HEK293T (cell line): Measurements from ENCODE around the gene NUP85.
"Not testable (repeated sequence)": the region's sequence is repeated elsewhere in the genome, so short reads cannot be mapped to it uniquely, and the experiment has no call there.

Source experiments
- CTCF ChIA-PET: fragments of 350-600 bp; formaldehyde crosslinking; extraction: SDS; loops from one replicate; lab custom pipeline; 2021; ENCODE audit warnings: antibody characterized with exemption, inconsistent platforms; lab: Yijun Ruan, JAX
- POLR2A ChIA-PET: fragments of 350-600 bp; formaldehyde crosslinking; extraction: SDS; loops from one replicate; lab custom pipeline; 2020; ENCODE audit warnings: antibody characterized with exemption, inconsistent platforms; lab: Yijun Ruan, JAX
- DNase-seq: peaks from one replicate; pipeline ENCODE4 v3.0.0; 2012; ENCODE audit warnings: mixed read lengths; ENCODE audit errors: extremely low spot score
- ARNT ChIP-seq: fragments of 450-650 bp; IDR thresholded peaks from 2 replicates; pipeline ENCODE4 v1.6.1; 2017; ENCODE audit warnings: mild to moderate bottlenecking
- BHLHE40 ChIP-seq: fragments of 450-650 bp; IDR thresholded peaks from 2 replicates; pipeline ENCODE4 v1.6.1; 2016; ENCODE audit warnings: mild to moderate bottlenecking, moderate library complexity, borderline replicate concordance
- CTBP1 ChIP-seq: fragments of 450-650 bp; IDR thresholded peaks from 2 replicates; pipeline ENCODE4 v1.6.1; 2016; ENCODE audit warnings: borderline replicate concordance
- ELF4 ChIP-seq: fragments of 450-650 bp; IDR thresholded peaks from 2 replicates; pipeline ENCODE4 v1.6.1; 2017; ENCODE audit warnings: antibody characterized with exemption
- FOXK2 ChIP-seq: fragments of 450-650 bp; IDR thresholded peaks from 2 replicates; pipeline ENCODE4 v1.6.1; 2016; ENCODE audit warnings: mild to moderate bottlenecking
- FOXM1 ChIP-seq: fragments of 450-650 bp; IDR thresholded peaks from 2 replicates; pipeline ENCODE4 v1.6.1; 2017; ENCODE audit warnings: mild to moderate bottlenecking, borderline replicate concordance
- HDGF ChIP-seq: fragments of 450-650 bp; IDR thresholded peaks from 2 replicates; pipeline ENCODE4 v1.6.1; 2017; ENCODE audit warnings: antibody characterized with exemption, borderline replicate concordance
- L3MBTL2 ChIP-seq: fragments of 450-650 bp; conservative IDR thresholded peaks from 2 replicates; pipeline ENCODE4 v1.6.1; 2016; ENCODE audit warnings: mild to moderate bottlenecking
- LEF1 ChIP-seq: fragments of 450-650 bp; IDR thresholded peaks from 2 replicates; pipeline ENCODE4 v1.6.1; 2017; ENCODE audit warnings: mild to moderate bottlenecking, borderline replicate concordance
- NFRKB ChIP-seq: fragments of 450-650 bp; IDR thresholded peaks from 2 replicates; pipeline ENCODE4 v1.6.1; 2016; ENCODE audit warnings: mild to moderate bottlenecking, moderate library complexity
- SP1 ChIP-seq: fragments of 450-650 bp; IDR thresholded peaks from 2 replicates; pipeline ENCODE4 v1.6.1; 2017
- SUZ12 ChIP-seq: fragments of 450-650 bp; IDR thresholded peaks from 2 replicates; pipeline ENCODE4 v1.6.1; 2016; ENCODE audit warnings: mild to moderate bottlenecking
- TARDBP ChIP-seq: fragments of 450-650 bp; IDR thresholded peaks from 2 replicates; pipeline ENCODE4 v1.6.1; 2016
- ZNF384 ChIP-seq: fragments of 450-650 bp; IDR thresholded peaks from 2 replicates; pipeline ENCODE4 v1.6.1; 2016
- TF ChIP-seq, protein P1 (sequence below): fragments of 450-650 bp; IDR thresholded peaks from 2 replicates; pipeline ENCODE4 v1.6.1; 2016

The NUP85 gene

DNA sequence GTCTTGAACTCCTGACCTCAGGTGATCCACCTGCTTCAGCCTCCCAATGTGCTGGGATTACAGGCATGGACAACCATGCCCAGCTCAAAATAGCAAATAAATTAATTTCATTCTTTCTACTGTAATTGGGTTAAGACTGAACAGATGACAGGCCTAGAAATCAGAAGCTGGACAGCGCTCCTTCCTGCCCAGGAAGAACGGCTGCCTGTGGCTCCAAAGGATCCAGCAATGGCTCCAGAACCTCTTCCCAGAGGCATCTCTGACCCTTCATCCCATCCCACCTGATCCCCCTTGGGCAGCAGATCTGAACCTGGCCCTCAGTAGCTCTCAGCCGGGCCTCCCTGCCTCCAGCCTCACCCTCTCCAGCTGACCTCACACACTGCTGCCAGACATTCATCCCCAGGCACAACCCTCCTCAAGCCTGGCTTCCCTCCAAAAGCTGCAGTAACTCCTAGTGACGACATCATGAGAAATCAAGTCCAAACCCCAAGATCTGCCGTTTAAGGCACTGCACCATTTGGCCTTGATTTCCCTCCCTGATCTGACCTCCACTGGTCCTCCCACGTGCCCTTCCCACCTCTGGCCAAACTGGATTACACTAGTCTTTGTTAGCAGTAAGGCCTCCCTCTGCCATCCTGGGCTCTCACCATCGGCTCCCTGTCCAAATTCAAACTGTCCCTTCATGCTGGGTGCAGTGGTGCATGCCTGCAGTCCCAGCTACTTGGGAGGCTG is 68.7 kb downstream of the NUP85 start:
- POLR2A ChIA-PET: interaction anchor here (1.2 to 6.4 kb wide), 3 partner anchors 9 to 15 kb away, joined by 3 to 120 read pairs (median 5); partner anchors contain the start of genes GGA3, MRPS7 and SLC25A19
- no peak for DNase-seq
- CTCF ChIA-PET: interaction anchor here (0.8 kb wide), 1 partner anchor 15 kb away, joined by 4 read pairs; the partner anchor contains the start of gene SLC25A19
- TF ChIP-seq NFRKB (no peak), ARNT (no peak), FOXK2 (no peak), L3MBTL2 (no peak), SUZ12 (no peak), BHLHE40 (no peak), ZNF384 (no peak)

DNA sequence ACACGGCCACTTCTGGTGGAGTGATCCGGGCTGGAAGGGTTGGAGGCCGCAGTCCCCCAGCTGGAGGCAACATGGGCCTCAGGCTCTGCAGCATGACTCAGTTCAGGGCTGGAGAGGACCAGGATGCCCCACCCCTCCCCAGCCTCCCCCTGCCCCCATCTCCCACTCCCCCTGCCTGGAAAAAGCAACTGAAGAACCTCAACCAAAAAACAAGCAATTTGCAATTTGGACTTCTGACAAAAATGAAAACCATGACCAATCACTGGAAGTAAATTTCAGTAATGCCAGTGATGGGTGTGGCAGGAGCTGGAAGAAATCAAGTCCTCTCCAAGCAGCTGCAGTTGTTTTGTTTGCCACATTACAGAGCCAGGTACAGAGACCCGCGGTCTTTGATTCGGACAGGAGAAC is 72.2 kb downstream of the NUP85 start:
- CTCF ChIA-PET: interaction anchor here (0.6 kb wide), 1 partner anchor 72 kb away, joined by 7 read pairs; no protein-coding TSS in a partner anchor
- TF ChIP-seq LEF1 (no peak), SUZ12 (no peak), ELF4 (no peak), TARDBP (no peak), FOXK2 (no peak), ZNF384 (no peak), HDGF (no peak), NFRKB (no peak), L3MBTL2 (no peak), SP1 (no peak), CTBP1 (no peak), FOXM1 (no peak)
- TF ChIP-seq, protein P1, sequence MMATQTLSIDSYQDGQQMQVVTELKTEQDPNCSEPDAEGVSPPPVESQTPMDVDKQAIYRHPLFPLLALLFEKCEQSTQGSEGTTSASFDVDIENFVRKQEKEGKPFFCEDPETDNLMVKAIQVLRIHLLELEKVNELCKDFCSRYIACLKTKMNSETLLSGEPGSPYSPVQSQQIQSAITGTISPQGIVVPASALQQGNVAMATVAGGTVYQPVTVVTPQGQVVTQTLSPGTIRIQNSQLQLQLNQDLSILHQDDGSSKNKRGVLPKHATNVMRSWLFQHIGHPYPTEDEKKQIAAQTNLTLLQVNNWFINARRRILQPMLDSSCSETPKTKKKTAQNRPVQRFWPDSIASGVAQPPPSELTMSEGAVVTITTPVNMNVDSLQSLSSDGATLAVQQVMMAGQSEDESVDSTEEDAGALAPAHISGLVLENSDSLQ: no peak
- no peak for DNase-seq
- POLR2A ChIA-PET: interaction anchor here (1.0 to 2.7 kb wide), 5 partner anchors 9 to 16 kb away, joined by 3 to 22 read pairs (median 6); partner anchors contain the start of genes GGA3, MRPS7 and SLC25A19

DNA sequence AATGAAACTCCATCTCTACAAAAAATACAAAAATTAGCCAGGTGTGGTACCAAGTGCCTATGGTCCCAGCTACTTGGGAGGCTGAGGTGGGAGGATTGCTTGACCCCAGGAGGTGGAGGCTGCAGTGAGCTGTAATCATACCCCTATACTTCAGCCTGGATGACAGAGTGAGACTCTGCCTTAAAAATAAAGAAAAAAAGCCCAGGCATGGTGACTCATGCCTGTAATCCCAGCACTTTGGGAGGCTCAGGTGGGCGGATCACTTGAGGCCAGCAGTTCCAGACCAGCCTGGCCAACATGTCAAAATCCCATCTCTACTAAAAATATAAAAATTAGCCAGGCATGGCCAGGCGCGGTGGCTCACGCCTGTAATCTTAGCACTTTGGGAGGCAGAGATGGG is 74.7 kb downstream of the NUP85 start:
- not testable (repeated sequence) for DNase-seq
- POLR2A ChIA-PET: interaction anchor here (1.5 to 4.5 kb wide), 2 partner anchors 9 kb away, joined by 6 to 26 read pairs; partner anchors contain the start of genes MIF4GD and SLC25A19
- CTCF ChIA-PET: interaction anchor here (0.6 to 1.4 kb wide), 2 partner anchors 10 to 82 kb away, joined by 3 to 5 read pairs; partner anchors contain the start of gene MIF4GD

DNA sequence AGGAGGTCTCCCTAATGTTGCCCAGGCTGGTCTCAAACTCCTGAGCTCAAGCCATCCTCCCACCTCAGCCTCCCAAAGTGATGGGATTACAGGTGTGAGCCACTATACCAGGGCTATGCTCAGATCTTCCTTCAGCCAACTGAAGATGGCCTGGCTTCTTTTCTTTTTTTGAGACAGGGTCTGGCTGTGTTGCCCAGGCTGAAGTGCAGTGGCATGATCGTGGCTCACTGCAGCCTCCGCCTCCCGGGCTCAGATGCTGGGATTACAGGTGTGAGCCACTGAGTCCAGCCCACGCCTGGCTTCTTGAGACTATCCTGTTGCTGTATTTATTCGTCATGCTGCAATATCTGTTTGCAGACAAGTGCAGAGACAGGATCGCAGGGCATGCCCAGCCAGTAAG is 79.6 kb downstream of the NUP85 start:
- CTCF ChIA-PET: interaction anchor here (0.6 to 1.4 kb wide), 3 partner anchors 14 to 336 kb away, joined by 4 to 5 read pairs (median 5); partner anchors contain the start of gene MIF4GD

More for the DNA sequence above, 79.6 kb downstream of the NUP85 start:
- TF ChIP-seq FOXM1 (no peak), L3MBTL2 (no peak), BHLHE40 (no peak)
- DNase-seq: no peak
- POLR2A ChIA-PET: interaction anchor here (1.2 to 1.4 kb wide), 3 partner anchors 14 to 24 kb away, joined by 3 to 6 read pairs (median 5); partner anchors contain the start of genes GGA3, MIF4GD and MRPS7
